Measurements from ENCODE around the gene LENG8.

LENG8 gene

DNA sequence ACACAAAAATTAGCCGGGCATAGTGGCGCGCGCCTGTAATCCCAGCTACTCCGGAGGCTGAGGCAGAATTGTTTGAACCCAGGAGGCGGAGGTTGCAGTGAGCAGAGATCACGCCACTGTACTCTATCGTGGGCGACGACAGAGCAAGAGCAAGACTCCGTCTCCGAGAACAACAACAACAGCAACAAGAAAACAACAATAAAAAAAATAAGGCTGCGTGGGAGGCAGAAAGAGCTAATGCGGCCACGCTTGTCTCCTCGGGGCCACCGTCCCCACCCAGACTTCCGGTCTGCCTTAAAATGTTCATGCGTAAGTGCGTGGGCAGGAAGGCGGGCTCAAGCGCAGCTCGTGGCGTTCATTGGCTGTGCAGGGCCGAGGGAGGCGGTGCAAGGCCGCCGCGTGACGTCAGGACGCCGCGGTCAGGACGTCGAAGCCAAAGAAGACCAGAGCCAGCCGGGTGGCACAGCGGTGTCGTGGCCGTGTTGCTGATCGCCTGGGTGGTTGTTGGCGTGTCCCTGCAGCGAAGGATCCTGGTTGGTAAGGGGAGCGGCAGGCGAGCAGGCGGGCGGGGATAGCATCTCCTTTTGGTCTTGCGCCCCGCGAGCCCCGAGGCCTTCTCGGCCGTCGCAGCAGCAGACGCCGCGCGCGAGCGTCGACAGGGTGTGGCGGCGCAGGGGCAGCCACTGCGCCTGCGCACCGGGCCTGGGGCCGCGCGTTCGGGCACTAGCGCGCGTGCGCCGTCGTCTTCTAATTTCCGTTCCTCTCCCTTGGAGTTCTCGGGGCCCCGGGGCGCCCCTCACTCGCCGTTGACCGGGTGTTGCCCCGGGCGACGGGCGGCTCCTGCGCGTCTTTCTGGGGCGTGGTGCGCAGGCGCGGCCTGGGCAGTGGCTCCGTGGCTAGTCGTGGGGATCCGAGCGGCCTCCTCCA, at the start of gene LENG8 (continued):
- TF ChIP-seq PRDM4 (tag by site-specific recombination; IDR thresholded peaks at IDR 0.05) = no peak
- 0 out of 2 replicates have a peak, but pooled peaks have one; percentile 12 for TF ChIP-seq ZNF610 (tag by site-specific recombination; IDR thresholded peaks at IDR 0.05; ENCODE audit: borderline replicate concordance)
- no peak for TF ChIP-seq GLI2 (tag by site-specific recombination; IDR thresholded peaks at IDR 0.05; ENCODE audit: borderline replicate concordance, low read depth)
- TF ChIP-seq ZNF146 (tag by site-specific recombination; IDR thresholded peaks at IDR 0.05) = no peak
- no peak for TF ChIP-seq ZNF548 (tag by site-specific recombination; IDR thresholded peaks at IDR 0.05)
- peak; percentile 87 for TF ChIP-seq KLF8 (tag by site-specific recombination; IDR thresholded peaks at IDR 0.05)
- no peak for TF ChIP-seq ZNF791 (tag by site-specific recombination; IDR thresholded peaks at IDR 0.05)
- no peak for TF ChIP-seq ZNF354C (tag by site-specific recombination; IDR thresholded peaks at IDR 0.05; ENCODE audit: borderline replicate concordance, low read depth)
- TF ChIP-seq ZNF585B (tag by site-specific recombination; IDR thresholded peaks at IDR 0.05) = no peak
- no peak for TF ChIP-seq ZNF623 (tag by site-specific recombination; IDR thresholded peaks at IDR 0.05)
- no peak for TF ChIP-seq GFI1B (tag by site-specific recombination; IDR thresholded peaks at IDR 0.05)
- 0 out of 2 replicates have a peak, but pooled peaks have one; percentile 25 for TF ChIP-seq ZBTB10 (tag by site-specific recombination; IDR thresholded peaks at IDR 0.05)
- TF ChIP-seq ZNF747 (tag by site-specific recombination; IDR thresholded peaks at IDR 0.05) = no peak
- TF ChIP-seq ZBTB21 (tag by site-specific recombination; IDR thresholded peaks at IDR 0.05) = peak; percentile 97
- TF ChIP-seq, protein P1, sequence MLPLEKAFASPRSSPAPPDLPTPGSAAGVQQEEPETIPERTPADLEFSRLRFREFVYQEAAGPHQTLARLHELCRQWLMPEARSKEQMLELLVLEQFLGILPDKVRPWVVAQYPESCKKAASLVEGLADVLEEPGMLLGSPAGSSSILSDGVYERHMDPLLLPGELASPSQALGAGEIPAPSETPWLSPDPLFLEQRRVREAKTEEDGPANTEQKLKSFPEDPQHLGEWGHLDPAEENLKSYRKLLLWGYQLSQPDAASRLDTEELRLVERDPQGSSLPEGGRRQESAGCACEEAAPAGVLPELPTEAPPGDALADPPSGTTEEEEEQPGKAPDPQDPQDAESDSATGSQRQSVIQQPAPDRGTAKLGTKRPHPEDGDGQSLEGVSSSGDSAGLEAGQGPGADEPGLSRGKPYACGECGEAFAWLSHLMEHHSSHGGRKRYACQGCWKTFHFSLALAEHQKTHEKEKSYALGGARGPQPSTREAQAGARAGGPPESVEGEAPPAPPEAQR (tag by site-specific recombination; IDR thresholded peaks at IDR 0.05) = no peak
- no peak for TF ChIP-seq KLF7 (tag by site-specific recombination; IDR thresholded peaks at IDR 0.05; ENCODE audit: borderline replicate concordance)
- TF ChIP-seq ZNF544 (tag by site-specific recombination; IDR thresholded peaks at IDR 0.05) = no peak
- TF ChIP-seq ZNF292 (tag by site-specific recombination; IDR thresholded peaks at IDR 0.05; ENCODE audit: borderline replicate concordance, low read depth) = no peak
- no peak for TF ChIP-seq BCL11A (tag by site-specific recombination; IDR thresholded peaks at IDR 0.05; ENCODE audit: low read depth)
- TF ChIP-seq TRIM28 (IDR thresholded peaks at IDR 0.05; ENCODE audit: borderline replicate concordance, low read length) = no peak
- no peak for TF ChIP-seq ZBTB8A (tag by site-specific recombination; IDR thresholded peaks at IDR 0.05)
- TF ChIP-seq, protein P2, sequence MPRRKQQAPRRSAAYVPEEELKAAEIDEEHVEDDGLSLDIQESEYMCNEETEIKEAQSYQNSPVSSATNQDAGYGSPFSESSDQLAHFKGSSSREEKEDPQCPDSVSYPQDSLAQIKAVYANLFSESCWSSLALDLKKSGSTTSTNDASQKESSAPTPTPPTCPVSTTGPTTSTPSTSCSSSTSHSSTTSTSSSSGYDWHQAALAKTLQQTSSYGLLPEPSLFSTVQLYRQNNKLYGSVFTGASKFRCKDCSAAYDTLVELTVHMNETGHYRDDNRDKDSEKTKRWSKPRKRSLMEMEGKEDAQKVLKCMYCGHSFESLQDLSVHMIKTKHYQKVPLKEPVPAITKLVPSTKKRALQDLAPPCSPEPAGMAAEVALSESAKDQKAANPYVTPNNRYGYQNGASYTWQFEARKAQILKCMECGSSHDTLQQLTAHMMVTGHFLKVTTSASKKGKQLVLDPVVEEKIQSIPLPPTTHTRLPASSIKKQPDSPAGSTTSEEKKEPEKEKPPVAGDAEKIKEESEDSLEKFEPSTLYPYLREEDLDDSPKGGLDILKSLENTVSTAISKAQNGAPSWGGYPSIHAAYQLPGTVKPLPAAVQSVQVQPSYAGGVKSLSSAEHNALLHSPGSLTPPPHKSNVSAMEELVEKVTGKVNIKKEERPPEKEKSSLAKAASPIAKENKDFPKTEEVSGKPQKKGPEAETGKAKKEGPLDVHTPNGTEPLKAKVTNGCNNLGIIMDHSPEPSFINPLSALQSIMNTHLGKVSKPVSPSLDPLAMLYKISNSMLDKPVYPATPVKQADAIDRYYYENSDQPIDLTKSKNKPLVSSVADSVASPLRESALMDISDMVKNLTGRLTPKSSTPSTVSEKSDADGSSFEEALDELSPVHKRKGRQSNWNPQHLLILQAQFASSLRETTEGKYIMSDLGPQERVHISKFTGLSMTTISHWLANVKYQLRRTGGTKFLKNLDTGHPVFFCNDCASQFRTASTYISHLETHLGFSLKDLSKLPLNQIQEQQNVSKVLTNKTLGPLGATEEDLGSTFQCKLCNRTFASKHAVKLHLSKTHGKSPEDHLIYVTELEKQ (tag by site-specific recombination; IDR thresholded peaks at IDR 0.05; ENCODE audit: borderline replicate concordance) = no peak; the same call in 1 of the 2 replicates
- no peak for TF ChIP-seq ZNF513 (tag by site-specific recombination; IDR thresholded peaks at IDR 0.05)
- no peak for TF ChIP-seq HOXD13 (CRISPR knock-in tag; IDR thresholded peaks at IDR 0.05; ENCODE audit: borderline replicate concordance)
- peak; percentile 51; the same call in 1 of the 2 replicates for TF ChIP-seq ZNF341 (tag by site-specific recombination; IDR thresholded peaks at IDR 0.05; ENCODE audit: low read depth)
- TF ChIP-seq, protein P3, sequence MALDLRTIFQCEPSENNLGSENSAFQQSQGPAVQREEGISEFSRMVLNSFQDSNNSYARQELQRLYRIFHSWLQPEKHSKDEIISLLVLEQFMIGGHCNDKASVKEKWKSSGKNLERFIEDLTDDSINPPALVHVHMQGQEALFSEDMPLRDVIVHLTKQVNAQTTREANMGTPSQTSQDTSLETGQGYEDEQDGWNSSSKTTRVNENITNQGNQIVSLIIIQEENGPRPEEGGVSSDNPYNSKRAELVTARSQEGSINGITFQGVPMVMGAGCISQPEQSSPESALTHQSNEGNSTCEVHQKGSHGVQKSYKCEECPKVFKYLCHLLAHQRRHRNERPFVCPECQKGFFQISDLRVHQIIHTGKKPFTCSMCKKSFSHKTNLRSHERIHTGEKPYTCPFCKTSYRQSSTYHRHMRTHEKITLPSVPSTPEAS (tag by site-specific recombination; IDR thresholded peaks at IDR 0.05) = no peak

Data from HEK293 (cell line).